Measurements from ENCODE around the gene NSMCE1. TPM values are rescaled to one million over a fixed set of nuclear protein-coding genes. Genes with fewer than 3 reads are reported as not detected.

NSMCE1 gene
- total RNA-seq, 2 experiments from 2014 or later, result 69.0 to 75.6 TPM

DNA sequence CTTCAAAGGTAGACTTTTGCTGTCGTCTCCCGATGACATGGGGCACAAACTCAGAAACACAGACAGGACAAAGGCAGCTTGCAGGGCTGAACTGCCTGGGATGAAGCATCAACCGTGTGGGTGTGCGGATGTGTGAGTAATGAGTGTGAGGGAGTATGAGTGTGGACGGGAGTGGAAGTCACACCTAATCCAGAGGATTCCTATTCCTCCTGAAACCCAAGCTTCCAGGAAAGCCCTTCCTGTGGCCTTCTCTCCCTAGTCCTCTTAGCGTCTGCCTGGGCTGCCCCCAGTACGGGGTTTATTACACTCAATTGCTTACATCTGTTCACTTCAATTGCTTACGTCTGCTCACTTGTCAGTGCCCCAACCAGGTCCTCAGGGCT is 42.9 kb upstream of the NSMCE1 start:
- DNase-seq, result no peak
- H3K4me1 Mint-ChIP-seq, result peaks cover 12% of the 10 kb centered on the region
- H3K27me3 Mint-ChIP-seq, result peaks cover 5% of the 10 kb centered on the region
- ATAC-seq (ENCODE audit: low read depth), result no peak
- peaks cover 18% of the 10 kb centered on the region for H3K36me3 Mint-ChIP-seq
- peaks cover 4% of the 10 kb centered on the region for H3K9me3 Mint-ChIP-seq
- no peak overlapping the region for H3K27ac Mint-ChIP-seq
- POLR2A ChIA-PET, result interaction anchor here (1.4 kb wide), 1 partner anchor 57 kb away, joined by 3 read pairs; no protein-coding TSS in a partner anchor
- H3K4me3 Mint-ChIP-seq, result no peak overlapping the region

DNA sequence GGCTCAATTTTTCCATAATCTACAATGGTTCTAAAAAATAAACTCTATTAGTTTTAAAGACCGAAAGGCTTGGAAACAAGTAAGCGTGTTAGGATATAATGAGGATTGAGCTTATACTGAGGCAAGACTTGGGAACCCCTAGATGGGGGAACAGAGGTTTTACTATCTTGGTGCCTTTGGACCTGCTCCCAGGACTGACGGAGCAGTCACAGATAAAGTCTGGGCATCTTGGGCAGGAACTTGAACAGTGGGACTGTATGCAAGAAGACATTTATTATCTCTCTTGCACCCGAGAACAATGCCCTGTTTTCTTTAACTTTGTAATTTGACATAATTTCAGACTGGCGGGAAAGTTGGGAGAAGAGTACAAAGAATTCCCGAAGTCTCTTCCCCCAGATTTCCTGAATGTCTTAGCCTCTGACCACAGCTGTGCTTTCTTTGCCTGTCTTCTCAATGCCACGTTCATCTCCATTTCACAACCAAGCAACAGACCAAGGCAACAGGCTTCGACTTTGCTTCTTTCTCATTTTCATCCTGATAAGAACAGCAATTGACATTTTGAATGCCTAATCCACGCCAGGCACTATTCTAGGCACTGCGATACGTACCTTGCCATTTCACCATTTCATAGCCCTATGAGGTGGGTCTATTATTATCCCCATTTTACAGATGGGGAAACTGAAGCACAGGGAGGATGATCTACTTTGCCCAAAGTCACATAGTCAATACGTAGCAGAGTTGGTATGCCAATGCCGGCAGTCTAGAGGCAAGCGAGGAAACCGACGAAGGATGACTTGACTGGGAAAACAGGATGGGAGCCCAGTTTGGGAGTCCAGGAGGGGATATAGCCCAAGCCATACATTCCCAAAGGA is 42.2 kb upstream of the NSMCE1 start:
- Mint-ChIP-seq H3K27ac (no peak overlapping the region), H3K27me3 (peaks cover 5% of the 10 kb centered on the region), H3K4me1 (peaks cover 9% of the 10 kb centered on the region), H3K9me3 (peaks cover 8% of the 10 kb centered on the region), H3K4me3 (no peak overlapping the region), H3K36me3 (peaks cover 16% of the 10 kb centered on the region)
- DNase-seq (no peak), ATAC-seq (ENCODE audit: low read depth) (no peak)
- POLR2A ChIA-PET, result interaction anchor here (1.4 kb wide), 1 partner anchor 57 kb away, joined by 3 read pairs; no protein-coding TSS in a partner anchor

GRCh38 chr16:27308792-27309191 is 40.2 kb upstream of the NSMCE1 start:
- H3K4me3 Mint-ChIP-seq, result no peak overlapping the region
- peaks cover 11% of the 10 kb centered on the region for H3K9me3 Mint-ChIP-seq

DNA sequence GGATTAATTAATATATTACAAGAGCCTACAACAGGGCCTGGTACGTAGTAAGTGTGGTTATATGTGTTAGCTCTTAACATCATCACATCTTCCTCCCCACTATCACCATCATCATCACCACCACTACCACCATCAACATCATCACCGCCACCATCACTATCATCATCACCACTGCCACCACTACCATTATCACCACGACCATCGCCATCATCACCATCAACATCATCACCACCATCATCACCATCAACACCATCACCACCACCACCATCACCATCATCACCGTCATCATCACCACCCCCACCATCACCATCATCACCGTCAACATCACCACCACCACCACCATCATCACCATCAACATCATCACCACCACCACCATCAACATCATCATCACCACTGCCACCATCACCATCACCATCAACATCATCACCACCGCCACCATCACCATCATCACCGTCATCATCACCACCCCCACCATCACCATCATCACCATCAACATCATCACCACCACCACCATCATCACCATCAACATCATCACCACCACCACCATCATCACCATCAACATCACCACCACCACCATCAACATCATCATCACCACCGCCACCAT is 37.4 kb upstream of the NSMCE1 start:
- DNase-seq, result no peak
- peaks cover 9% of the 10 kb centered on the region for H3K36me3 Mint-ChIP-seq
- peaks cover under 1% of the 10 kb centered on the region for H3K27me3 Mint-ChIP-seq
- H3K4me3 Mint-ChIP-seq, result no peak overlapping the region
- POLR2A ChIA-PET, result interaction anchor here (0.9 kb wide), 1 partner anchor 9 kb away, joined by 3 read pairs; no protein-coding TSS in a partner anchor
- peaks cover 15% of the 10 kb centered on the region for H3K4me1 Mint-ChIP-seq
- H3K9me3 Mint-ChIP-seq, result peaks cover 11% of the 10 kb centered on the region
- no peak for ATAC-seq (ENCODE audit: low read depth)
- H3K27ac Mint-ChIP-seq, result peak overlapping the region; percentile 9

More at GRCh38 chr16:27308792-27309191, 40.2 kb upstream of the NSMCE1 start:
- POLR2A ChIA-PET, result no interaction called here
- no peak overlapping the region for H3K27ac Mint-ChIP-seq
- DNase-seq (no peak), ATAC-seq (ENCODE audit: low read depth) (no peak)
- peaks cover 9% of the 10 kb centered on the region for H3K36me3 Mint-ChIP-seq
- H3K27me3 Mint-ChIP-seq, result peaks cover 5% of the 10 kb centered on the region
- H3K4me1 Mint-ChIP-seq, result peaks cover 12% of the 10 kb centered on the region

- peaks cover 11% of the 10 kb centered on the region for H3K9me3 Mint-ChIP-seq
- ATAC-seq (ENCODE audit: low read depth) (no peak), DNase-seq (no peak)
- H3K27me3 Mint-ChIP-seq, result no peaks in the 10 kb centered on the region
- POLR2A ChIA-PET, result interaction anchor here (0.9 kb wide), 1 partner anchor 10 kb away, joined by 3 read pairs; no protein-coding TSS in a partner anchor
- H3K36me3 Mint-ChIP-seq, result peaks cover 9% of the 10 kb centered on the region
- no peak overlapping the region for H3K4me3 Mint-ChIP-seq
- no peak overlapping the region for H3K27ac Mint-ChIP-seq
- peaks cover 15% of the 10 kb centered on the region for H3K4me1 Mint-ChIP-seq
Observed at GRCh38 chr16:27304881-27305745, 36.5 kb upstream of the NSMCE1 start.

DNA sequence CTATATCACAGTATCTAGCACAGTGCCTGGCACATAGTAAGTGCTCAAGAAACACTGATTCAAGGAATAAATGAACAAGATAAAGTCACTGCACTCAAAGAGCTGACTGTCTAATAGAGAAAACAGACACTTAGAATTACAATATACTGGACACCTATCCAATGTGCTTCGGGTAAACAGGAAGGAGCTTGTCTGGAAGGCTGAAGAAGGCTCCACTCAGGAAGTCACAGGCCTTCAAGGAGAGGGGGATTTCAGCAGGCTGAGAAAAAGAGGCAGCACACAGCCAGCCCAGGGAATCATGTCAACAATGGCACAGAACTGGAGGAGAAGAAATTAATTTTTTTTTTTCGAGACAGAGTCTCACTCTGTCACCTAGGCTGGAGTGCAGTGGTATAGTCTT is 35.5 kb upstream of the NSMCE1 start:
- H3K9me3 Mint-ChIP-seq, result peaks cover 12% of the 10 kb centered on the region
- DNase-seq, result no peak
- H3K4me3 Mint-ChIP-seq, result no peak overlapping the region
- no peak for ATAC-seq (ENCODE audit: low read depth)
- no peaks in the 10 kb centered on the region for H3K27me3 Mint-ChIP-seq
- no peak overlapping the region for H3K27ac Mint-ChIP-seq
- H3K4me1 Mint-ChIP-seq, result peaks cover 17% of the 10 kb centered on the region
- POLR2A ChIA-PET, result interaction anchor here (1.2 kb wide), 1 partner anchor 11 kb away, joined by 3 read pairs; no protein-coding TSS in a partner anchor
- peaks cover 10% of the 10 kb centered on the region for H3K36me3 Mint-ChIP-seq

GRCh38 chr16:27303256-27304100 is 34.9 kb upstream of the NSMCE1 start:
- Mint-ChIP-seq H3K4me3 (no peak overlapping the region), H3K27ac (no peak overlapping the region), H3K36me3 (peaks cover 11% of the 10 kb centered on the region), H3K27me3 (no peaks in the 10 kb centered on the region), H3K4me1 (peaks cover 16% of the 10 kb centered on the region), H3K9me3 (peaks cover 13% of the 10 kb centered on the region)
- no peak for DNase-seq
- POLR2A ChIA-PET, result interaction anchor here (0.7 to 1.2 kb wide), 2 partner anchors 11 to 15 kb away, joined by 3 read pairs; no protein-coding TSS in a partner anchor
- no peak for ATAC-seq (ENCODE audit: low read depth)

DNA sequence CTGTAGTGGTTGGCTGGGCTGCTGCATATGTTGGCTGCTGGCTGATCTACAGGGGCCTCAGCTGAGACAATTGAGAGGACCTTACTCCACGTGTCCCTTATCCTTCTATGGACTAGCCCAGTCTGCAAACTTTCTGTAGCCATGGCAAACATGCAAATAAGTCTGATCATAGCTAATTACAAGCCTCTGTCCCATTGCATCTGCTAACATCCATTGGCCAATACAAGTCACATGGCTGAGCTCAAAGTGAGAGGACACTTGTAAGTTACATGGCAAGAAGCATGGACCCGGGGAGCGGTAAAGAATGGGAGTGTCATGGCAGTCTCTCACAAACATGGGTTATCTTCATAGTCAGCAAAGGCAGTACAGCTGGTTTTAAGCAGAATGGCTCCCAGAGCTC is 33.6 kb upstream of the NSMCE1 start:
- POLR2A ChIA-PET, result no interaction called here
- DNase-seq (no peak), ATAC-seq (ENCODE audit: low read depth) (no peak)
- Mint-ChIP-seq H3K4me1 (peaks cover 16% of the 10 kb centered on the region), H3K27me3 (no peaks in the 10 kb centered on the region), H3K4me3 (no peak overlapping the region), H3K9me3 (peaks cover 13% of the 10 kb centered on the region), H3K27ac (no peak overlapping the region), H3K36me3 (peaks cover 12% of the 10 kb centered on the region)

GRCh38 chr16:27301236-27301861 is 32.8 kb upstream of the NSMCE1 start:
- POLR2A ChIA-PET, result interaction anchor here (0.7 kb wide), 1 partner anchor 16 kb away, joined by 3 read pairs; no protein-coding TSS in a partner anchor
- peaks cover 20% of the 10 kb centered on the region for H3K4me1 Mint-ChIP-seq
- ATAC-seq (ENCODE audit: low read depth) (no peak), DNase-seq (no peak)
- peaks cover 10% of the 10 kb centered on the region for H3K36me3 Mint-ChIP-seq
- H3K27me3 Mint-ChIP-seq, result no peaks in the 10 kb centered on the region
- no peak overlapping the region for H3K4me3 Mint-ChIP-seq
- H3K9me3 Mint-ChIP-seq, result peaks cover 10% of the 10 kb centered on the region
- H3K27ac Mint-ChIP-seq, result no peak overlapping the region

- ATAC-seq (ENCODE audit: low read depth) (no peak), DNase-seq (no peak)
- Mint-ChIP-seq H3K36me3 (peaks cover 3% of the 10 kb centered on the region), H3K4me3 (no peak overlapping the region), H3K4me1 (peaks cover 12% of the 10 kb centered on the region), H3K9me3 (peaks cover 3% of the 10 kb centered on the region), H3K27ac (no peak overlapping the region), H3K27me3 (no peaks in the 10 kb centered on the region)
- POLR2A ChIA-PET, result no interaction called here
Observed at GRCh38 chr16:27298132-27298531, 29.6 kb upstream of the NSMCE1 start.

GRCh38 chr16:27293343-27293742 is 24.8 kb upstream of the NSMCE1 start:
- POLR2A ChIA-PET, result no interaction called here
- H3K27ac Mint-ChIP-seq, result no peak overlapping the region
- no peaks in the 10 kb centered on the region for H3K9me3 Mint-ChIP-seq
- H3K4me3 Mint-ChIP-seq, result no peak overlapping the region
- H3K27me3 Mint-ChIP-seq, result no peaks in the 10 kb centered on the region
- DNase-seq (no peak), ATAC-seq (ENCODE audit: low read depth) (no peak)
- peaks cover 22% of the 10 kb centered on the region for H3K4me1 Mint-ChIP-seq
- peaks cover 2% of the 10 kb centered on the region for H3K36me3 Mint-ChIP-seq

DNA sequence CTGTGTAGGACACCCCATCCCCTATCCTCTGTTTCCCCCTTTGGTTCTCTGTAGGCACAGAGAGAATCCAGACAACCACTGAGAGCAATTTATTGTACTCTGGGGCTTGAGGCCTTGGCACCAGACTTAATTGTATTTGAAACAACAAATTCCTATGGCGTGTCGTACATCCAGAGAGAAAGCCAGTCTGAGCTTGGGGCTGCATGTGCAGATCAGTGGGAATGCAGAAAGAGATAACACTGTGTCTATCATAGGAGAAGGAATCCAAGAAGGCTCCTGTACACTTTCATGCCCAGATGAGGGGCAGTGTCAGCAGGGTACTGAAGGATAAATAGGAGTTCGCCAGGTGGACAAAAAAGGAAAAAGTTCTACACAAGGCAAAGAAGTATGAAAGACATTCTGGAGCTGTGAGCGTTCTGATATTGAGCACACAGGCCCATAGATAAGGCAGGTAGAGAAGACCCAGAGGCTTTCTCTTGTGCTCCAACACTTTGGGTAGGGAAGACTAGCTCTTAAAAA is 23.2 kb upstream of the NSMCE1 start:
- Mint-ChIP-seq H3K4me1 (peaks cover 22% of the 10 kb centered on the region), H3K9me3 (peaks cover 2% of the 10 kb centered on the region), H3K27ac (no peak overlapping the region), H3K36me3 (peaks cover 6% of the 10 kb centered on the region), H3K4me3 (no peak overlapping the region), H3K27me3 (no peaks in the 10 kb centered on the region)
- POLR2A ChIA-PET, result no interaction called here
- DNase-seq, result no peak
- ATAC-seq (ENCODE audit: low read depth), result no peak
